Activated effector memory CD4-positive, alpha-beta T cell treated with anti-CD3 and anti-CD28 coated beads, Interleukin-2, amount 50 U/mL, for 16 hours (primary cell): ENCODE data around the gene ELAPOR1.

Experiments used
- DNase-seq: peaks from one replicate; pipeline ENCODE4 v3.0.0-alpha.2; 2020

ELAPOR1 gene

GRCh38 chr1:109099938-109100773, 13.8 kb upstream of the ELAPOR1 start:
- DNase-seq = peak; percentile 99

GRCh38 chr1:109104364-109105151, 9.4 kb upstream of the ELAPOR1 start:
- DNase-seq = no peak

GRCh38 chr1:109105881-109106280, 8.0 kb upstream of the ELAPOR1 start:
- no peak for DNase-seq

- DNase-seq = no peak
Measured at GRCh38 chr1:109107785-109108184, 6.1 kb upstream of the ELAPOR1 start.

GRCh38 chr1:109109906-109110305, 4.0 kb upstream of the ELAPOR1 start:
- DNase-seq = no peak

GRCh38 chr1:109111386-109112055, 2.4 kb upstream of the ELAPOR1 start:
- DNase-seq = no peak

GRCh38 chr1:109112056-109112651, 1.8 kb upstream of the ELAPOR1 start:
- DNase-seq = no peak

GRCh38 chr1:109112652-109113285, 1.1 kb upstream of the ELAPOR1 start:
- peak; percentile 96 for DNase-seq

GRCh38 chr1:109114342-109114674, 393 bp downstream of the ELAPOR1 start:
- no peak for DNase-seq

GRCh38 chr1:109115685-109116084, 1.8 kb downstream of the ELAPOR1 start:
- no peak for DNase-seq

GRCh38 chr1:109116286-109116685, 2.4 kb downstream of the ELAPOR1 start:
- DNase-seq = no peak

GRCh38 chr1:109118089-109118488, 4.2 kb downstream of the ELAPOR1 start:
- DNase-seq = no peak

- no peak for DNase-seq
Measured at GRCh38 chr1:109120356-109120755, 6.4 kb downstream of the ELAPOR1 start.

GRCh38 chr1:109131059-109131458, 17.1 kb downstream of the ELAPOR1 start:
- no peak for DNase-seq

- no peak for DNase-seq
Measured at GRCh38 chr1:109131800-109132199, 17.9 kb downstream of the ELAPOR1 start.

GRCh38 chr1:109133002-109133706, 19.2 kb downstream of the ELAPOR1 start:
- no peak for DNase-seq

GRCh38 chr1:109133815-109134214, 19.9 kb downstream of the ELAPOR1 start:
- no peak for DNase-seq

GRCh38 chr1:109134423-109134822, 20.5 kb downstream of the ELAPOR1 start:
- DNase-seq = no peak

- no peak for DNase-seq
Measured at GRCh38 chr1:109135940-109136339, 22.0 kb downstream of the ELAPOR1 start.

GRCh38 chr1:109136766-109137165, 22.9 kb downstream of the ELAPOR1 start:
- no peak for DNase-seq

- DNase-seq = no peak
Measured at GRCh38 chr1:109137958-109138357, 24.0 kb downstream of the ELAPOR1 start.

- no peak for DNase-seq
Measured at GRCh38 chr1:109138358-109138757, 24.4 kb downstream of the ELAPOR1 start.
